ACHN (cell line): ENCODE data around the gene TM4SF5.

Experiments
- DNase-seq: peaks from one replicate; pipeline ENCODE4 v3.0.0-alpha.2; 2015
- in situ Hi-C: cut with HindIII; loops from 2 replicates; pipeline ENCODE4 v1.10.0; 2017; ENCODE audit warnings: low sequenced_read_pairs, low pct_ligation_motif_present, low pct_unique_long_range_greater_than_20kb

TM4SF5 gene

DNA sequence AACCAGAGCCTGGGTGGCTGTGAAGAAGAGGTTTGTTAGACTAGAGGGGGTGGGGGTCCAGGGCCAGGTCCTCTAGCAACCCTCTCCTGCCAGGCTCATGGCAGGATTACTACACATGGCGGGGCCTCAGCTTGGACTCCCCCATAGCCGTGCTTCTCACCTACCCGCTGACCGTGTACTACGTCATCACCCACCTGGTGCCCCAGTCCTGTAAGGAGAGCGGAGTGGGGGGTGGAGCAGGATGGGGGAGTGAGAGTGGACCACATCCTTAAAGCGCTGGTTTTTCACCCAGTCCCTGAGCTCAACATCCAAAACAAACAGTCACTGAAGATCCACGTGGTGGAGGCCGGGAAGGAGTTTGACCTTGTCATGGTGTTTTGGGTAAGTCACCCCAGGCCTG is 27.8 kb upstream of the TM4SF5 start:
- DNase-seq: no peak
- in situ Hi-C loops: no loop called here

DNA sequence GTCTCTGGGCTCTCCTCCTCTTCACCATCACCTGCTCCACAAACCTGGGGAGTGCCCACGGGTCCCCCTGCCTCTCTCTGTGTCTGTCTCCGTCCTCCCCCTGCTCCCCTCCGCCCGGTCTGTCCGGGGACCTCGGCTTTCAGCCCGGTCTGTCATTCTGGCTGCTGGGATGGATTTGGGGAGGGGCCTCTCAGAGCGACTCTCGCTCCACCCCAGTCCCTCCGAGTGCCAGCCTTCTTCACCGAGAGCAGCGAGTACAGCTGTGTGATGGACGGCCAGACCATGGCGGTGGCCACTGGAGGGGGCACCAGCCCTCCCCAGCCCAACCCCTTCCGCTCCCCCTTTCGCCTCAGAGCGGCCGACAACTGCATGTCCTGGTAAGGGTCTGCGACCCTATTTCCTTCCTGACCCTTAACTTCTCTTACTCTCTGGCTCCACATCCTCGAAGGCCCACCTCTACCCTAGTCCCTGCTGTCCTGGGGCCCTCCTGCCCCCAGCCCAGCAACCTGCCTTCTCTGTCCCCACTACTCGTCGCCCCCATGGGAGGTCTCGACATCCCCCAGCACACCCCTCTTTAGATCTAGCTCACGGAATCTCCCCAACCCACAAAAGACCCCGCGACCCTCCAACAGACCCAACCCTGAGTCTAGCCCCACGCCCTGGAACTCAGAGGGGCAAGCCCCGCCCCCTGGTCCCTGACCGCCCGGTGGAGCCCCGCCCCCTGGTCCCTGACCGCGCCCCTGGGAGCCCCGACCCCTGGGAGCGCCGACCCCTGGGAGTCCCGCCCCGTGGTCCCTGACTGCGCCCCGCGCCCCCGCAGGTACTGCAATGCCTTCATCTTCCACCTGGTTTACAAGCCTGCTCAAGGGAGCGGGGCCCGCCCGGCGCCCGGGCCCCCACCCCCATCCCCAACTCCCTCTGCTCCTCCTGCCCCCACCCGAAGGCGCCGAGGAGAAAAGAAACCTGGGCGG is 26.4 kb upstream of the TM4SF5 start:
- in situ Hi-C loops: no loop called here
- DNase-seq: no peak

DNA sequence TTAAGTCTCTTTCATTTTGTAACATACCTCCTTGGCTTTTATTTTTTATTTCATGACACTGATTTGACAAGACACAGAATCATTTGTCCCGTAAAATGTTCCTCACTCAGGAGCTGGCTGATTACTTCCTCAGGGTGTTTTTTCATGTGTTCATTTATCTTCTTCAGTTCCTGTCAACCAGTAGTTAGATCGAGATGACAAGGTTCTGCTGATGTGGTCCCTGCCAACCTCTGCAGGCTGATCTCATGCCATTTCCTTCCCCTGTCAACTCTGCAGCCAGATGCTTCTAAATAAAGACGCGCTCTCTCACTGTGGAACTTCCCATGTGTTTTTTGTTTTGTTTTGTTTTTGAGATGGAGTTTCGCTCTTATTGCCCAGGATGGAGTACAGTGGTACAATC is 23.8 kb upstream of the TM4SF5 start:
- no peak for DNase-seq
- in situ Hi-C loops: no loop called here

DNA sequence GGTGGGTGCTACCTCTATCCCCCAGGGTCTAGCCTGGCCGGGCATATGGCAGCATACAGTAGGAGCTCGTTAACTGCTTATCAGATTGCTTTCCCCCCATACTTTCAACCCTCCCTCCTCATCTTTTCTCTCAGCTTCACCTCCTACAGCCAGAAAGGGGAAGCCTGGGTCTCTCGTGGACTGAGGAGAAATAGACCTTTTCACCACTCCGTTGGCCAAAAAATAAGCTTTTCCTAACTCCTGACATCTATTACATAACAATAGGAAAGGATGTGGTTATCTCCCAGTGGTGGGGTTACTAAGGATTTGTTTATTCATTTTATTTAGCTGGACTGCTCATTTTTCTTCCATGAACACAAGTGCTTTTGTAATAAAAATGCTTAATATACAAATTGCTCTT is 23.0 kb upstream of the TM4SF5 start:
- in situ Hi-C loops: no loop called here
- no peak for DNase-seq

DNA sequence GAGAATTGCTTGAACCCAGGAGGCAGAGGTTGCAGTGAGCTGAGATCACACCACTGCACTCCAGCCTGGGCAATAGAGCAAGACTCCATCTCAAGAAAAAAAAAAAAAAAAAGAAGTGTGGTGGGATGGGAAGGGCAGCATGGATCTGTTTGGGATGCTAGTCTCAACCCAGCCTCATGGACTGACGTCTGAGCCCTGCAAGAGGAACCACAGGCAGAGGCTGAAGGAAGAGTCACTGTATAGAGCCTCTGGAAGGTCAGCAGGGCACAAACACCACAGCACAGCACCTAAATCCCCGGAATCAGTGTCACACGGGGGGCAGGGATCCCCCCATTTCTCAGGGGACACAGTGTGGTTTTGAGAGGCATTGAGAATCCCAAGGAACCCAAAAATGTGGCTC is 21.1 kb upstream of the TM4SF5 start:
- DNase-seq: no peak
- in situ Hi-C loops: no loop called here

DNA sequence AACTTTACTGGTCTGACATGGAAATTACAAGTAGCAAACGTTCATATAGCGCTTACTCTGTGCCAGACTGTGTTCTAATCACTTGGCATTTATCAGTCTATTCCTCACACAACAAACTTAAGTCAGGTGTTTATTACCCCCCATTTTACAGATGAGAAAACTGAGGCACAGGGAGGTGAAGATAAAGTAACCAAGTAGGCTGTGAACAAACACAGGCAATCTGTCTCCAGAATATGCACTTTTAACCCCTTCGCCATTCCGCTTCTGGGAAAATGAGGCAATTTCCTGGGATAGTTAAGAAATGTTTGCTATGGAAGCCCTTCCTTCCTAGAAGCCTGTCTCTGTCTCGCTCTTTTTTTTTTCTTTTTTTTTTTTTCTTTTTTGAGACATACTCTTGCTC is 19.8 kb upstream of the TM4SF5 start:
- no peak for DNase-seq
- in situ Hi-C loops: no loop called here

DNA sequence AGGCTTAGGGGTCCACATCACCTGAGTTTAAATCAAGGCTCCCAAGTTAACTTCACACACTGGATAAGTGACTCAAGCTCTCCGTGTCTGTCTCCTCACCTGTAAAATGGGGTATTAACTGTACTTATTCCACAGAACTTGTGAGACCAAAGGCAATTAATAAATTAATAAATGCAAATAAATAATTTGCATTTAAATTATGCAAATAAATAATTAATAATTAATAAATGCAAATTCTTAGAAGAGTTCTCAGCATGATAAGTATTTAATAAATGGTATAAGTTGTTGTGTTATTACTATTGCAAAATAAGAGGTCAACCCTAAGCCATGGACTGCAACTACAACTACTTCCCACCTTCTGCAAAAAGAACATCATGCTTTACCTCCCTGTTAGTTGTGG is 18.3 kb upstream of the TM4SF5 start:
- DNase-seq: no peak
- in situ Hi-C loops: no loop called here

DNA sequence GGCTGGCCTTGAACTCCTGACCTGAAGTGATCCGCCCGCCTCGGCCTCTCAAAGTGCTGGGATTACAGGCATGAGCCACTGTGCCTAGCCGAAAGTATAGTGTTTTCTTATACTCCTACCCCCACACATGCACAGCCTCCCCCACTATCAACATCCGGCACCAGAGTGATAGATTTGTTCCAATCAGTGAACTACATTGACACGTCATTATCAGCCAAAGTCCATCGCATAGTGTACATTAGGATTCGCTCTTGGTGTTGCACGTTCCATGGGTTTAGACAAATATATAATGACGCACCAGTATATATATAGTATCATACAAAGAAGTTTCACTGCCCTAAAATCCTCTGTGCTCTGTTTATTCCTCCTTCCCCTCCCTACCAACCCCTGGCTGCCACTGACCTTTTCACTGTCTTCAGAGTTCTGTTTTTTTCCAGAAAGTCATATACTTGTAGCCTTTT is 11.9 kb upstream of the TM4SF5 start:
- in situ Hi-C loops: no loop called here
- no peak for DNase-seq

DNA sequence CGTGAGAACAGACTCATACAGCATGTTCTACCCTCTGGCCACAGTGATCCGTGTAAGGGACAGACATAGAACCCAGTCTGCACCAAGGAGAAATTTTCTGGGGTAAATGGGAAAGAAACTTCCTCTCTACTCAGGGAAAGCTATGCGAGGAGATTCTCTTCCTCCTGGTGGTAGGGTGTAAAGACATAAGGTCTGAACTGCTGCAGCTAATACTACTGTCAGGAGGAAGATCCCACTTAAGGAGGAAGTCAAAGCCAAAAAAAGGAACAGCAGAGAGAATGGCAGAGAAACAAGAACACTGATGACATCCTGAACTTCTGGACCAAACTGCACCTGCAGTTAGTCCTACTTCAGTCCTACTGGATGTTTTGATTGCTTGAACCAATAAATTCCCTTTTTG is 7.1 kb upstream of the TM4SF5 start:
- no peak for DNase-seq
- in situ Hi-C loops: no loop called here

DNA sequence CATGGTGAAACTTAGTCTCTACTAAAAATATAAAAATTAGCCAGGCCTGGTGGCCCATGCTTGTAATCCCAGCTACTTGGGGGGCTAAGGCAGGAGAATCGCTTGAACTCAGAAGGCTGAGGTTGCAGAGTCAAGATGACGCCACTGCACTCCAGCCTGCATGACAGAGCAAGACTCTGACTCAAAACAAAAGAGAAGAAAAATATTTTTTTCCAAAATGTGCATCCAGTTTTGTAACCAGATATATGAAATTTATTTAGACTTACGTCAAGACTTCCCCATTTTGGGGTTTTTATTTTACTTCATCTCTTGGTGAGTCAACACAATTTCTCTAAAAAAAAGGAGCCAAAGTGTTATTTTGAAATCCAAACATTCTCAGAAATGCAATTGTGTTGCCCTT is 5.5 kb upstream of the TM4SF5 start:
- DNase-seq: no peak
- in situ Hi-C loops: no loop called here

DNA sequence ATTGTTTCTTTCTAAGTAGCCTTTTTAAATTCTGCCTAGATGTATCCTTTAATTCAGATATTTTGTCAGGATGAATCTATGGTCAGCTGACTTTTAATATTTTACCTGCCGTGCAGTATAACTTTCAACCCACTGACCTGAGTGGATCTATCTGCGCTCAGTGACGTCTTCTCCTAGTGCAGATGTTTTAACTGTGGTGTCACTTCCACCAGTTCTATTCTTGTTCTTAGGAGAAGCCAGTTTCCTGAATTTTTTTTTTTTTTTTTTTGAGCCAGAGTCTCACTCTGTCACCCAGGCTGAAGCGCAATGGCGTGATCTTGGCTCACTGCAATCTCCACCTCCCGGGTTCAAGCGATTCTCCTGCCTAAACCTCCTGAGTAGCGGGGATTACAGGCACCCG is 5.0 kb upstream of the TM4SF5 start:
- DNase-seq: no peak

DNA sequence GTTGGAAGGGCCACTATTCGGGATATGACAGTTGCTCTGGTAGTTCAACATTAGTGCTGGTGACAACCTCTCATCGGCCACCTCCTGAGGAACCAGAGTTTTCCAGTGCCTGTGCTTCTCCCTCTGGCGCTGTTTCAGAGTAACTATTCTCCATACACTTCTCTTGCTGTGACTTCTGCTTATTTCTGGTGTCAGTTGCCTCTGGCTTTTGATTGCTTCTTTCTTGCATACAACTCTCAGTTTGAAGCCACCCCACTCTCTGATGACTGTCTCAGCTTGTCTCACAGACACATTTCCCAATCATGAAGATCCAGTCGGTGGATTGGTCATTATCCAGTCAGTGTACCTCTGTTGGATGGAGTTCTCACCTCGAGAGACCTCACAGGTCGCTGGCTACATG is 3.4 kb upstream of the TM4SF5 start:
- in situ Hi-C loops: no loop called here
- DNase-seq: no peak

More for the DNA sequence above, 5.0 kb upstream of the TM4SF5 start:
- in situ Hi-C loops: no loop called here

DNA sequence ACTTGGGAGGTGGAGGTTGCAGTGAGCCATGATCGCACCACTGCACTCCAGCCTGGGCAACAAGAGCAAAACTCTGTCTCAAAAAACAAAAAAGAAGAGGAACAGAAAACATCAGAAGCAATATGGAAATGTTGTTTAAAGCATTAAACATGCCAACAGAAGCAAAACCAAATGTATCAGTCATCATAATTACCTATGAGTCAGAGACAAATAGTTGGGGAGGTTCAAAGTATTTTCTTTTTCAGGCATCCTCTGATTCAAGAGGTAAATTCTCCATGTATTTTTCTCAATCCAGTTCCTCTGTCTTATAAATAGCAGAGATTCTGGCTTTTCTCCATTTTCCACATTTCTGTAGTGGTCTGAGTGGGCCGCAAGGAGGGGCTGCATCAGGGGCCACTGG is 2.1 kb upstream of the TM4SF5 start:
- in situ Hi-C loops: no loop called here
- DNase-seq: no peak

DNA sequence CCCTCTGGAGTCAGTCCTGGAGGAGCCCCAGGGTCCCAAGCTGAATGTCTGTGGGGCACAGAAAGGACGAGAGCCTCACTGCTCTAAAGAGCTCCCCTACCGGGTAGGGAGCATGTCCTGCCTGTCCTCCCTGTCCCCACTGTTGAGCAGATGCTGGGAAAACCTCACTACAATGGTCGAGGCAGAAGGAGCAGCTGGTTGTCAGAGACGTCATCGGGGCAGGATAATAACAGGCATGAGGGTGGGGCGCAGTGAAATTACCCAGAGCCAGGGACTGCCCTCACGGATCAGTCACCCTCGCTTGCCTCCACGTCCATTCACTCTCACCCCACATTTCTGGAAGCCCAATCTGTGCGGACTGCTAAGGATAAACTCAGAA is 538 bp downstream of the TM4SF5 start:
- in situ Hi-C loops: no loop called here
- DNase-seq: no peak

DNA sequence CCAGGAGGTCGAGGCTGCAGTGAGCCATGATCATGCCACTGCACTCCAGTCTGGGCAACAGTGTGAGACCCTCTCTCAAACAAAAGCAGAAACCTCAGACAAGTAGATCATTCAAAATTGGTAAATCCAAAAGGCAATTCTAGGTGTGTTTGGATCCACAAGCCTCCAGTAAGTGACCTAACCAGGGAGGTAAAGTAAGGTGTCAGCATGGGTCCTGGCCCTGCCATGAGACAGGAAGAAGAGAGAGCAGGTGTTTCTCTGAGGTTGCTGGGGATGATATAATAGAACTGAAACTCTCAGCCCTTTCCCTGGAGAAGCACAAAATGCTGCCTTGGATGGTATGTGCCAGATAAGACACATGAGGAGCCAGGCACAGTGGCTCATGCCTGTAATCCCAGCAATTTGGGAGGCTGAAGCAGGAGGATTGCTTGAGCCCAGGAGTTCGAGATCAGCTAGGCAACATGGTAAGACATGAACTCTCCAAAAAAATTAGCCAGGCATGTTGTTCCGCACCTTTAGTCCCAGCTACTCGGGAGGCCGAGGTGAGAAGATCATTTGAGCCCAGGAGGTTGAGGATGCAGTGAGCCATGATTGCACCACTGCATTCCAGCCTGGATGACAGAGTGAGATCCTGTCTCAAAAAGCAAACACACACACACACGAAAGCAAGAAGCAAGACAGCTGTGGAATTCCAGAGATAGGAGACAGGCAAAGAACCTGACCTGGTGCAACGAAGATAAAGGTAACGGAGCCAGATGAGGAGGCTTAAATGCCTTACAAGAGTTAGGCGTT is 6.5 kb downstream of the TM4SF5 start:
- DNase-seq: no peak
- in situ Hi-C loops: no loop called here

DNA sequence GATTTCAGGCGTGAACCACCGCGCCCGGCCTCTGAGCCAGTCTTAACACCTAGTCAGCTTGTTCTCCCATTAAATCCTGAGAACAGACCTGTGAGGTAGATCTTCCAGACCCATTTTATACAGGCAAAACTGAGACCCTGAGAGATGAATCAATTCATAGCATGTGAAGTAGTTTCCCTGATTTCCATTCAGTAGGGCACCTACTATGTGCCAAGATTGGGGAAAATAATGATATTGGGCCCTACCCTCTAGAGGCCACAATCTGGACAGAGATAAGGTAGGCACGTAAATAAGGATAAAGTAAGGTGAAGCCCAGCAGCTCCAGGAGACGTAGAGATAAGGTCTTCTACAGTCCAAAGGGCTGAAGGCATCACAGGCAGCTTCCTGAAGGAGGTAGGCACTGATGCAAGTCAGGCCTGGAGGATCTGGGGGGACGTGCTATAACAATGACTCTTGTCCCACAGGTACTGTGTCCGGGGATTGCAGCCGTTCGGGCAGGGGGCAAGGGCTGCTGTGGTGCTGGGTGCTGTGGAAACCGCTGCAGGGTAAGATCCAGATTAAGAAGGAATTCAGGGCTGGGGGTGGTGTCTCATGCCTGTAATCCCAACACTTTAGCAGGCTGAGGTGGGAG is 8.8 kb downstream of the TM4SF5 start:
- in situ Hi-C loops: no loop called here
- DNase-seq: no peak

DNA sequence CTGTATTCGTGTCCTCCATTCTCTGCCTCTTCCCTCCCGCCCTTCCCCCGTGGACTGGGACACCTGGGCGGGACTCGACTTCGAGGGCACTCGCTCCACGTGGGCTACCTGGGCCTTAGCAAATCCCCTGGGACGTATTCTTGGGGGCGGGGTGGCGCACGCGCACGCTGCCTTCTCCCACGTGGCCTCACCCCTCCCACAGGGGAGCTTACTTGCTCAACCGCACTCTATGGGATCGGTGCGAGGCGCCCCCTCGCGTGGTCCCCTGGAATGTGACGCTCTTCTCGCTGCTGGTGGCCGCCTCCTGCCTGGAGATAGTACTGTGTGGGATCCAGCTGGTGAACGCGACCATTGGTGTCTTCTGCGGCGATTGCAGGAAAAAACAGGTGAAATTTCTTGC is 11.0 kb downstream of the TM4SF5 start:
- in situ Hi-C loops: no loop called here
- DNase-seq: no peak

DNA sequence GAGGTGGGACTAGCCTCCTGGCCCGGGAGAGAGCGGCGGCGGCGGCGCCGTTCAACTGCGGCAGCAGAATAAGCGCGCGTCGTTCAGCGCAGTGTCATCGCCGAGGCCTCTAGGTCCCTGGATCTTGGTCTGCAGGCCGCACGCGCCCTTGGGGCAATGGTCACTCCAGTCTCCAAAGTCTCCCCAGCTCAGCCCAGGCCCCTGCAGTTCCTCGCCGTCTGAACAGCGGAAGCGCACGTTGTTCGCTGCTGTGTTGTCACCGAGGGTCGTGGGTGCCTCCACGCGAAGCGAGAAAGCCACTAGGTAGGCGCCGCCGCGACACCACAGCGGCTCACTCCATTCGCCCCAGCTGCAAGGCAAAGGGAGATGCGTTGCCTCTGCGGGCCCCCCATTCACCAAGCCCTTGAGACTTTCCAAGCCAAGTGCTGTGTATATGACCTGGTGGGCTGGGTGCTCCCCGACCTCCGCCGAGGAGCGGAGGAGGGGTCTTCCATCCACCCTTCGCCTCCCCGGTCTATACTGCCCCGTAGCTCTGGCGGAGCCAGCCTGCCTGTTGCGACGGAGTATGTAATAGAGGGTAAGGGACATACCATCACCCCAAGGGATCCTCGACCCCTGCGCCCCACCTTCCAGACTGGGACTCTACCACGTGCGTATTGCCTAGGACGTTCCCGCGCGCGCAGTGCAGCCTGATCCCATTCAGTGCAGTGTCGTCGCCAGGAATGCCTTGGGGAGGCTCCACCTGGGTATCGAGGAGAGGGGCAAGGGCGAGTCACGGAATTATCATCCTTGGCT is 13.8 kb downstream of the TM4SF5 start:
- DNase-seq: no peak
- in situ Hi-C loops: no loop called here

DNA sequence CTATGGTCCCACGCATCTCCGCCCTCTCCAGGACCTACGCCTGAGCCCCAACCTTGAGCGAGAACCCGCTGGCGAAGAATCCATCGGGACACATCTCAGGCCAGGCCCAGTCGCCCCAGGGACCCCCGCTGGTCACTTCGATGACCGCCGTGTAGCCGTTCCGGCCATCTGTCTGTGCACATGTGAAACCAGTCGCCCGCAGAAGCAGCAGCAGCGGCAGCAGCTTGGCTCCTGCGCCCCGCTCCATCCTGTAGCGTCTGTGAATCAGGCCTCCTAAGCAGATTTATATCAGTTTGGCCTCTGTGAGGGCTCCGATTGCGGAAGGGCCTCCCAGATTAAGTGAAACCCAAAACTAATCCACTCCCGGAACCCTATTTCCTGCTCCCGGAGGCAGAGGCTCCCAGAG is 14.4 kb downstream of the TM4SF5 start, which contains the start of gene VMO1:
Gene VMO1, minus strand, starts transcription at position 259 of the 406 bp plus-strand sequence. Its CDS starts 12 bp downstream, at position 247.
- no peak for DNase-seq

More for the DNA sequence above, 14.4 kb downstream of the TM4SF5 start, which contains the start of gene VMO1:
- in situ Hi-C loops: no loop called here
